Testis (tissue), 3 donors: ENCODE data around the gene PRELID2. TPM values are rescaled to one million over a fixed set of nuclear protein-coding genes. Genes with fewer than 3 reads are reported as not detected.

Source experiments
- DNase-seq: peaks from one replicate; pipeline ENCODE4 v3.0.0-alpha.2; 2019
- H3K27ac ChIP-seq, 2 donors: fragments of 200-600 bp; sonication (generic); one replicate each; pipeline ENCODE4 v1.5.1; 2019
- H3K27me3 ChIP-seq: fragments of 200-600 bp; sonication (generic); one replicate; pipeline ENCODE4 v1.5.1; 2019
- H3K36me3 ChIP-seq: fragments of 200-600 bp; sonication (generic); one replicate; pipeline ENCODE4 v1.5.1; 2017; ENCODE audit warnings: low read depth; ENCODE audit errors: missing control alignments
- H3K4me1 ChIP-seq: fragments of 200-600 bp; sonication (generic); one replicate; pipeline ENCODE4 v1.5.1; 2019
- H3K4me3 ChIP-seq, 2 donors: fragments of 200-600 bp; sonication (generic); one replicate each; pipeline ENCODE4 v1.5.1; 2017 to 2019
- H3K9me3 ChIP-seq: fragments of 200-600 bp; sonication (generic); one replicate; pipeline ENCODE4 v1.5.1; 2017
- POLR2A ChIP-seq: fragments of 450-650 bp; IDR thresholded peaks from one replicate; pipeline ENCODE4 v1.6.1; 2017; ENCODE audit warnings: antibody characterized with exemption, mild to moderate bottlenecking, moderate library complexity
- WGBS, 2 donors: methylation state at CpG; one replicate each; pipeline ENCODE4 v1.1.5; 2018; 5-methylcytosine and 5-hydroxymethylcytosine counted together
- intact Hi-C: fragments of 100-400 bp; cut with DNase I; formaldehyde crosslinking; loops from one replicate; pipeline ENCODE4 v1.15.1; 2023; ENCODE audit warnings: low total_unique reads
- polyA plus RNA-seq: library from polyadenylated mRNA; stranded (reverse); fragments of 350-450 nt; fragmentation: Illumina TruSeq; extraction: RNeasy Lipid Tissue Mini Kit (QIAGEN cat#74804); gene quantifications from one replicate; pipeline ENCODE4 v1.2.3, GENCODE V29; 2014; ENCODE audit warnings: low read depth, low replicate concordance; ENCODE audit not compliant: insufficient read depth
- total RNA-seq, 2 donors: library from RNA; depleted of rRNA; stranded (reverse); fragments of >200 nt; gene quantifications; one replicate each; pipeline ENCODE4 v1.2.3, GENCODE V29; 2016
- TF ChIP-seq, protein P1 (sequence below), 3 experiments: fragments of 450-650 bp in 2 of 3; fragments of 200-600 bp in 1 of 3; sonication (generic) in 1 of 3; IDR thresholded peaks; one replicate each; pipeline ENCODE4 v1.5.1; 2016 to 2019; ENCODE audit warnings: antibody characterized with exemption in 3 of 3, mild to moderate bottlenecking in 2 of 3, moderate library complexity in 1 of 3

PRELID2 gene
- total and polyA plus RNA-seq, 3 donors from 2014 or later, result 2.9 to 15.7 (median 13.8) TPM

DNA sequence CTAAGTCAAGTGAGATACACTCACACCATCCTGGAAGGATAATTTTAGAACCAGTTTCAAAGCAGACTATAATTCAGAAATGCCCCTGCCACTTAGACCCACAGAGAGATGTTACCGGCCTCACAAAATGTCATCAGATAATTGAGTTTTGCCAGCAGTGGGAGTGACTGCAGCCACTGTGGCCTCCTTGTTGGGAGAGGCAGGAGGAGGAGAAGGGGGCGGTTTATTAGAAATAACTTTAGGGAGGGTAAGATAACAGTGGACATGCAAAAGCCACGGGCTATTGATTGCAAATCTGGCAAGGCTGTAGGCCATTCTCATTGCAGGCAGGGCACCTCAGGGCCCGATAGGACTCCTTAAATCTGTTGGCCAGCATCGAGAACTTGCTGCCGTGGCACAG, 24.3 kb upstream of the PRELID2 start:
- TF ChIP-seq, protein P1, sequence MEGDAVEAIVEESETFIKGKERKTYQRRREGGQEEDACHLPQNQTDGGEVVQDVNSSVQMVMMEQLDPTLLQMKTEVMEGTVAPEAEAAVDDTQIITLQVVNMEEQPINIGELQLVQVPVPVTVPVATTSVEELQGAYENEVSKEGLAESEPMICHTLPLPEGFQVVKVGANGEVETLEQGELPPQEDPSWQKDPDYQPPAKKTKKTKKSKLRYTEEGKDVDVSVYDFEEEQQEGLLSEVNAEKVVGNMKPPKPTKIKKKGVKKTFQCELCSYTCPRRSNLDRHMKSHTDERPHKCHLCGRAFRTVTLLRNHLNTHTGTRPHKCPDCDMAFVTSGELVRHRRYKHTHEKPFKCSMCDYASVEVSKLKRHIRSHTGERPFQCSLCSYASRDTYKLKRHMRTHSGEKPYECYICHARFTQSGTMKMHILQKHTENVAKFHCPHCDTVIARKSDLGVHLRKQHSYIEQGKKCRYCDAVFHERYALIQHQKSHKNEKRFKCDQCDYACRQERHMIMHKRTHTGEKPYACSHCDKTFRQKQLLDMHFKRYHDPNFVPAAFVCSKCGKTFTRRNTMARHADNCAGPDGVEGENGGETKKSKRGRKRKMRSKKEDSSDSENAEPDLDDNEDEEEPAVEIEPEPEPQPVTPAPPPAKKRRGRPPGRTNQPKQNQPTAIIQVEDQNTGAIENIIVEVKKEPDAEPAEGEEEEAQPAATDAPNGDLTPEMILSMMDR (IDR thresholded peaks at IDR 0.05), result no peak
- 59 to 86% methylated on average over 6 of the region's 6 CpGs for WGBS, 2 donors
- intact Hi-C loops, result no loop called here
- peaks cover 16% of the 10 kb centered on the region for H3K4me1 ChIP-seq
- no peaks in the 10 kb centered on the region for H3K36me3 ChIP-seq
- H3K27ac ChIP-seq, result no peak overlapping the region
- H3K27me3 ChIP-seq, result no peaks in the 10 kb centered on the region
- H3K9me3 ChIP-seq, result no peaks in the 10 kb centered on the region
- DNase-seq, result peak; percentile 75
- H3K4me3 ChIP-seq, result no peak overlapping the region

DNA sequence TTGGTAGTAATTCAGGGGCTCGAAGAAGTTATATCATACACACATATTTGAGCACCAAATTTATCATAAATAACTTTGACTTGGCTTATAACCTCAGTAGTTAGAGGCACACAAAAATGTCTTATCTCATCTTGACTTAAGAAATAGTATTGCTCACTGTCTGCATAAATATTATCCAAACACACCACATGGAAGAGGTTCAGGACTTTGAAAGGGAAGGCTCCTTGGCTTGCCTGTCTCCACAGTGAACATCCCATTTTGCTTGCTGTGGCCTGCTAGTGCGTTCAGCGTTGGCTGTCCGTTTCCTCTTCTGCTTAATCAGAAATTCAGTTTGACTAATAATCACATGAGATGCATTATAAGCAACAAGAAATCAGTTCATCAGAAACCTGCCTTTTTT, 23.8 kb upstream of the PRELID2 start:
- Histone ChIP-seq H3K27ac (no peak overlapping the region), H3K4me1 (peaks cover 16% of the 10 kb centered on the region), H3K36me3 (no peaks in the 10 kb centered on the region), H3K27me3 (no peaks in the 10 kb centered on the region), H3K9me3 (no peaks in the 10 kb centered on the region), H3K4me3 (no peak overlapping the region)
- TF ChIP-seq, protein P1 (IDR thresholded peaks at IDR 0.05), result no peak
- TF ChIP-seq POLR2A, result no peak
- intact Hi-C loops, result no loop called here
- 70 to 83% methylated on average over 4 of the region's 4 CpGs for WGBS, 2 donors
- no peak for DNase-seq

DNA sequence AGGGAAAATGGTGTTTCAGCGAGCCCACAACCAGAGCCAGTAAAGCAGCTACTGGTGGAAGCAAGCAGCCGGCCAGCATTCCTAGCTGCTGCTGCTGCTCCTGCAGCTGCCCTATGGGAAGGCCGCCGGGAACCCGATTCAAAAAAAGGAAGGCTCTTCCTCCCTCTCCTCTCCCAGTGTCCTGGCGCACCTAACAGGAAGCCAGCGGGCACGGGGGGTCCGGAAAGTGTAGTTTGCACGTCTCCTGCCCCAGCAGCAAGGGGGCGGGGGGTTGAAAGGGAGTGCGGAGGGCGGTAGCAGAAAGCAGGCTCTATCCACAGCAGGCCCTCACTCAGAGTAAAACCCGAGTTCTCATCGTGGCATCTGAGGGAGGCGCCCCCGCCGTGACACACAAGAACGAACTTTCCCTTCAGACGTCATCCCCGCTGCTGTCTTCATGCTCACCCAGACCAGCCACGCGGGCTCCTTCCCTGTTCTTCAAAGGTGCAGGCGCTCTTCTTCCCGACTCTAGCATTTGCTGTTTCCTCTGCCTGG, 21.2 kb upstream of the PRELID2 start:
- Histone ChIP-seq H3K9me3 (no peaks in the 10 kb centered on the region), H3K4me3 (peak overlapping the region; percentile 39 to 50), H3K4me1 (peaks cover 16% of the 10 kb centered on the region), H3K36me3 (no peaks in the 10 kb centered on the region), H3K27me3 (no peaks in the 10 kb centered on the region), H3K27ac (no peak overlapping the region)
- TF ChIP-seq, protein P1 (IDR thresholded peaks at IDR 0.05), result no peak
- TF ChIP-seq POLR2A, result no peak
- WGBS, 2 donors, result 2 to 4% methylated on average over 15 to 25 of the region's 25 CpGs
- intact Hi-C loops, result no loop called here
- DNase-seq, result peak; percentile 72

GRCh38 chr5:145855763-145856267, 20.7 kb upstream of the PRELID2 start:
- TF ChIP-seq POLR2A, result no peak
- TF ChIP-seq, protein P1 (IDR thresholded peaks at IDR 0.05), result no peak
- Histone ChIP-seq H3K9me3 (no peaks in the 10 kb centered on the region), H3K27me3 (no peaks in the 10 kb centered on the region), H3K4me1 (peaks cover 16% of the 10 kb centered on the region), H3K36me3 (no peaks in the 10 kb centered on the region), H3K4me3 (peak overlapping the region in 1 of 2 donors; percentile 50), H3K27ac (no peak overlapping the region)
- DNase-seq, result no peak
- intact Hi-C loops, result no loop called here
- WGBS, 2 donors, result 48 to 52% methylated on average over 4 of the region's 4 CpGs

- Histone ChIP-seq H3K36me3 (no peaks in the 10 kb centered on the region), H3K4me3 (no peak overlapping the region), H3K27me3 (no peaks in the 10 kb centered on the region), H3K9me3 (no peaks in the 10 kb centered on the region), H3K4me1 (peaks cover 16% of the 10 kb centered on the region), H3K27ac (no peak overlapping the region)
- DNase-seq, result no peak
- intact Hi-C loops, result no loop called here
- WGBS, 2 donors, result 89 to 98% methylated on average over 2 of the region's 2 CpGs
- no peak for TF ChIP-seq POLR2A
- TF ChIP-seq, protein P1 (IDR thresholded peaks at IDR 0.05), result no peak
These were observed 19.6 kb upstream of the PRELID2 start for GRCh38 chr5:145854651-145855258.
